Measurements from ENCODE around the gene NTN1. TPM values are rescaled to one million over a fixed set of nuclear protein-coding genes. Genes with fewer than 3 reads are reported as not detected.

NTN1 gene
- total RNA-seq, 2 donors from 2014 or later: 68.8 to 79.0 TPM

DNA sequence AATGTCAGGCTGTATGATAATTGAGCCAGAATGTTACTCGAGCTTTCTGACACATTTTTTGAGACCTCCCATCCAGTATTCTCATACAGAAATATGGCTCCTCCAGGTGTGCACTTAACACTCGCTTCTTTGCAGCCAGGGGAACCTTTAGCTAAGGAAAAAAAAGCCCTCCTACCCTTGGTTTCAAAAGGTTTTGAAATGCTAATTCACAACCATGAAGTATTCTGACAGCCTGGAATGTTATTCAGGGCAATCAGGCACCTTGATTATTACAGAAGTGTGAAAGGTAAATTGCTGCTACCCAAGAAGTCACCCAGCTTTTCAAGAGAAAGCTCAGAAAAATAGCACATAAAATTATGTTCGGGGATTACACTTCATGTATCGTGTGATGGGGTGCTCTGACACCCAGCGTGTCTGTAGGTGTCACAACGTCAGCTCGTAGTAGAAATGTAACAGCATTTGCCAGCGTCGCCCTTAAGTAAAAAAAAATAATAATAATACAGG lies 41.1 kb downstream of the NTN1 start:
- DNase-seq (ENCODE audit: low spot score) (no peak), ATAC-seq (ENCODE audit: insufficient number of reproducible peaks, low FRiP score, low read depth) (no peak)
- Histone ChIP-seq H3K27ac (no peak overlapping the region), H3K4me1 (ENCODE audit: control insufficient read depth in 1 of 2, low read depth in 2 of 2) (peaks cover 0 to 5% of the 10 kb centered on the region in 2 donors), H3K9me3 (no peaks in the 10 kb centered on the region), H3K4me3 (no peak overlapping the region), H3K27me3 (replicated peaks; ENCODE audit: insufficient read depth) (no peaks in the 10 kb centered on the region), H3K36me3 (no peaks in the 10 kb centered on the region)
- TF ChIP-seq, protein P1, sequence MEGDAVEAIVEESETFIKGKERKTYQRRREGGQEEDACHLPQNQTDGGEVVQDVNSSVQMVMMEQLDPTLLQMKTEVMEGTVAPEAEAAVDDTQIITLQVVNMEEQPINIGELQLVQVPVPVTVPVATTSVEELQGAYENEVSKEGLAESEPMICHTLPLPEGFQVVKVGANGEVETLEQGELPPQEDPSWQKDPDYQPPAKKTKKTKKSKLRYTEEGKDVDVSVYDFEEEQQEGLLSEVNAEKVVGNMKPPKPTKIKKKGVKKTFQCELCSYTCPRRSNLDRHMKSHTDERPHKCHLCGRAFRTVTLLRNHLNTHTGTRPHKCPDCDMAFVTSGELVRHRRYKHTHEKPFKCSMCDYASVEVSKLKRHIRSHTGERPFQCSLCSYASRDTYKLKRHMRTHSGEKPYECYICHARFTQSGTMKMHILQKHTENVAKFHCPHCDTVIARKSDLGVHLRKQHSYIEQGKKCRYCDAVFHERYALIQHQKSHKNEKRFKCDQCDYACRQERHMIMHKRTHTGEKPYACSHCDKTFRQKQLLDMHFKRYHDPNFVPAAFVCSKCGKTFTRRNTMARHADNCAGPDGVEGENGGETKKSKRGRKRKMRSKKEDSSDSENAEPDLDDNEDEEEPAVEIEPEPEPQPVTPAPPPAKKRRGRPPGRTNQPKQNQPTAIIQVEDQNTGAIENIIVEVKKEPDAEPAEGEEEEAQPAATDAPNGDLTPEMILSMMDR (IDR thresholded peaks at IDR 0.05): no peak

DNA sequence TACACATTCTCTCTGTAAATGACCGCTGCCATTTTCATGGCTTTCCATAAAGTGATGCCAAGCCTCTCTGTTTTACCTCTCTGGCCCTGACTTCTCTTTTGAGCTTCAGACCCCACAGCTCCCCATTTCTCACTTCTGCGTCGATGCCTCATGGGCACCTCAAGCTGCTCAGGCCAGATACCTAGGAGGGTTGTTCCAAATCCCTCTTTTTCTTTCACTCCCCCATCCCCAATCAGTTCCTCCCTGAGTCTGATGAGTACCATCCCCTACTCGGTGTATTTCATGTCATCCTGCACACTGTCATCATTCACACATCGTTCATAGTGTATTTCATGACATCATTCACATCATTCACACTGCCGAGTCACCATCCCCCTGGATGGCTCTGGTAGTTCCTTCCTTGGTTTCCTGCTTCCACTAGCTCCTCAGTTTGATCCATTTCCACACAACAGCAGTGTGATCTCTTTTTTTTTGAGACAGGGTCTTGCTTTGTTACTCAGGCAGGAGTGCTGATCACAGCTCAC lies 43.1 kb downstream of the NTN1 start:
- no peak overlapping the region for H3K27ac ChIP-seq
- ATAC-seq (ENCODE audit: insufficient number of reproducible peaks, low FRiP score, low read depth) (no peak), DNase-seq (ENCODE audit: low spot score) (no peak)
- TF ChIP-seq, protein P1 (IDR thresholded peaks at IDR 0.05): no peak
- H3K4me3 ChIP-seq: no peak overlapping the region
- H3K9me3 ChIP-seq: no peaks in the 10 kb centered on the region
- H3K36me3 ChIP-seq: no peaks in the 10 kb centered on the region
- no peaks in the 10 kb centered on the region for H3K27me3 ChIP-seq (replicated peaks; ENCODE audit: insufficient read depth)
- H3K4me1 ChIP-seq (ENCODE audit: control insufficient read depth in 1 of 2, low read depth in 2 of 2): peaks cover 0 to 5% of the 10 kb centered on the region in 2 donors

- peak overlapping the region; percentile 11 to 80 for H3K27ac ChIP-seq
- no peak for ATAC-seq (ENCODE audit: insufficient number of reproducible peaks, low FRiP score, low read depth)
- no peaks in the 10 kb centered on the region for H3K36me3 ChIP-seq
- TF ChIP-seq, protein P1 (IDR thresholded peaks at IDR 0.05): no peak
- H3K9me3 ChIP-seq: no peaks in the 10 kb centered on the region
- peaks cover 26 to 51% of the 10 kb centered on the region in 2 donors for H3K4me1 ChIP-seq (ENCODE audit: control insufficient read depth in 1 of 2, low read depth in 2 of 2)
- H3K27me3 ChIP-seq (replicated peaks; ENCODE audit: insufficient read depth): no peaks in the 10 kb centered on the region
- DNase-seq (ENCODE audit: low spot score): no peak
- H3K4me3 ChIP-seq: no peak overlapping the region
These were observed 49.7 kb downstream of the NTN1 start for GRCh38 chr17:9071016-9071415.

GRCh38 chr17:9071811-9072498 lies 50.6 kb downstream of the NTN1 start:
- Histone ChIP-seq H3K4me1 (ENCODE audit: control insufficient read depth in 1 of 2, low read depth in 2 of 2) (peaks cover 31 to 60% of the 10 kb centered on the region in 2 donors), H3K9me3 (no peaks in the 10 kb centered on the region), H3K36me3 (no peaks in the 10 kb centered on the region), H3K27ac (peak overlapping the region; percentile 60 to 80), H3K27me3 (replicated peaks; ENCODE audit: insufficient read depth) (no peaks in the 10 kb centered on the region), H3K4me3 (peak overlapping the region; percentile 57)
- TF ChIP-seq, protein P1 (IDR thresholded peaks at IDR 0.05): no peak
- ATAC-seq (ENCODE audit: insufficient number of reproducible peaks, low FRiP score, low read depth) (no peak), DNase-seq (ENCODE audit: low spot score) (no peak)

GRCh38 chr17:9072696-9073339 lies 51.5 kb downstream of the NTN1 start:
- peak overlapping the region; percentile 60 to 80 for H3K27ac ChIP-seq
- ATAC-seq (ENCODE audit: insufficient number of reproducible peaks, low FRiP score, low read depth) (no peak), DNase-seq (ENCODE audit: low spot score) (peak; percentile 42)
- TF ChIP-seq, protein P1 (IDR thresholded peaks at IDR 0.05): no peak
- no peaks in the 10 kb centered on the region for H3K36me3 ChIP-seq
- peak overlapping the region; percentile 57 for H3K4me3 ChIP-seq
- no peaks in the 10 kb centered on the region for H3K9me3 ChIP-seq
- H3K27me3 ChIP-seq (replicated peaks; ENCODE audit: insufficient read depth): no peaks in the 10 kb centered on the region
- H3K4me1 ChIP-seq (ENCODE audit: control insufficient read depth in 1 of 2, low read depth in 2 of 2): peaks cover 36 to 69% of the 10 kb centered on the region in 2 donors
